HepG2 (cell line): ENCODE data around the gene FMNL2. TPM values are rescaled to one million over a fixed set of nuclear protein-coding genes. Genes with fewer than 3 reads are reported as not detected.

Experiments
- ATAC-seq: fragments of 200-7000 bp; cut with Tn5 transposase; 3 replicates; pipeline ENCODE4 v1.9.1; 2020; ENCODE audit warnings: mild to moderate bottlenecking, moderate library complexity
- BruUV-seq: library from RNA; stranded (reverse); fragments of 400-500 nt; replicated peaks from 2 replicates; lab custom pipeline; 2021; lab: Mats Ljungman, UMichigan
- CTCF ChIA-PET: fragments of 300-600 bp; formaldehyde crosslinking; extraction: SDS; loops from one replicate; lab custom pipeline; 2021; ENCODE audit warnings: low total read pairs, inconsistent platforms, low intra/inter-chr PET ratio; lab: Yijun Ruan, JAX
- POLR2A ChIA-PET: fragments of 350-600 bp; sonication (Branson Sonifier 250); formaldehyde crosslinking; loops from one replicate; lab custom pipeline; 2020; ENCODE audit warnings: antibody characterized with exemption, inconsistent platforms; lab: Yijun Ruan, JAX
- DNase-seq: peaks from one replicate; pipeline ENCODE4 v3.0.0-alpha.2; 2015; ENCODE audit warnings: low spot score
- FAIRE-seq: peaks from 3 replicates; lab custom pipeline; 2011; peaks lifted over from hg19 to GRCh38; lab: Jason Lieb, UNC
- H2AFZ ChIP-seq: one replicate; pipeline ENCODE4 v1.6.1; 2011; ENCODE audit warnings: low read length, inconsistent platforms
- H3K27ac ChIP-seq: fragments of 300-600 bp; 3 replicates; pipeline ENCODE4 v1.8.0; 2011; ENCODE audit warnings: mixed run types, mild to moderate bottlenecking, mixed read lengths, low read length, inconsistent platforms; ENCODE audit not compliant: insufficient read depth; ENCODE audit errors: extremely low read length
- H3K27me3 ChIP-seq, 2 experiments: fragments of 200-600 bp in 1 of 2; 2 replicates in 1 of 2; 3 replicates in 1 of 2; pipeline versions ENCODE4 v1.6.0 to v1.8.0; 2011; ENCODE audit warnings: low read length in 2 of 2, mild to moderate bottlenecking in 2 of 2, moderate library complexity in 2 of 2, inconsistent platforms in 1 of 2; ENCODE audit not compliant: insufficient read depth in 2 of 2, control insufficient read depth in 1 of 2
- H3K36me3 ChIP-seq, 2 experiments: fragments of 200-600 bp in 1 of 2; replicated peaks in 1 of 2; 2 replicates in 1 of 2; 3 replicates in 1 of 2; pipeline versions ENCODE4 v1.5.1 to v1.8.0; 2011; ENCODE audit warnings: low read length in 2 of 2, inconsistent platforms in 1 of 2; ENCODE audit not compliant: insufficient read depth in 2 of 2, control insufficient read depth in 1 of 2
- H3K4me1 ChIP-seq: 2 replicates; pipeline ENCODE4 v1.5.1; 2012; ENCODE audit warnings: low read length, inconsistent platforms; ENCODE audit not compliant: insufficient read depth
- H3K4me2 ChIP-seq: 2 replicates; pipeline ENCODE4 v1.6.0; 2011; ENCODE audit warnings: low read depth, low read length, inconsistent platforms
- H3K4me3 ChIP-seq, 3 experiments: fragments of 200-600 bp in 1 of 3; sonication (generic), shearing (Covaris generic) in 1 of 3; replicated peaks in 1 of 3; 2 replicates each; pipeline ENCODE4 v1.5.1; 2011 to 2016; ENCODE audit warnings: low read length in 3 of 3, inconsistent platforms in 2 of 3, low read depth in 2 of 3, mild to moderate bottlenecking in 2 of 3, control low read depth in 1 of 3, mixed read lengths in 1 of 3; ENCODE audit not compliant: insufficient read depth in 1 of 3
- H3K79me2 ChIP-seq: one replicate; pipeline ENCODE4 v1.6.1; 2011; ENCODE audit warnings: low read length, inconsistent platforms; ENCODE audit not compliant: insufficient read depth
- H3K9ac ChIP-seq: 2 replicates; pipeline ENCODE4 v1.6.0; 2011; ENCODE audit warnings: mild to moderate bottlenecking, low read depth, low read length, inconsistent platforms; ENCODE audit not compliant: insufficient read depth
- H3K9me3 ChIP-seq: 2 replicates; pipeline ENCODE4 v1.5.1; 2012; ENCODE audit warnings: mild to moderate bottlenecking, low read length
- H4K20me1 ChIP-seq: 2 replicates; pipeline ENCODE4 v1.6.0; 2011; ENCODE audit warnings: inconsistent platforms, mild to moderate bottlenecking, low read length, moderate library complexity; ENCODE audit not compliant: insufficient read depth
- CEBPG ChIP-seq: IDR thresholded peaks from 2 replicates; pipeline ENCODE4 v1.6.1; 2016
- GMEB2 ChIP-seq: IDR thresholded peaks from 2 replicates; pipeline ENCODE4 v1.6.1; 2016; ENCODE audit warnings: missing biosample characterization, missing genetic modification reagents, low read depth
- NFIB ChIP-seq: sonication (generic); formaldehyde crosslinking; IDR thresholded peaks from 2 replicates; pipeline ENCODE4 v1.9.0; 2021; ENCODE audit warnings: missing genetic modification reagents, mild to moderate bottlenecking, borderline replicate concordance
- PITX1 ChIP-seq: sonication (generic); formaldehyde crosslinking; IDR thresholded peaks from 2 replicates; pipeline ENCODE4 v1.5.1; 2020; ENCODE audit warnings: mild to moderate bottlenecking, missing genetic modification reagents
- REPIN1 ChIP-seq: sonication (generic); formaldehyde crosslinking; IDR thresholded peaks from 2 replicates; pipeline ENCODE4 v1.8.0; 2022; ENCODE audit warnings: missing genetic modification reagents, low read depth, mild to moderate bottlenecking, borderline replicate concordance
- TERF1 ChIP-seq: sonication (generic); formaldehyde crosslinking; IDR thresholded peaks from 2 replicates; pipeline ENCODE4 v1.8.0; 2022; ENCODE audit warnings: mild to moderate bottlenecking, missing genetic modification reagents, moderate library complexity
- XBP1 ChIP-seq: sonication (generic); formaldehyde crosslinking; IDR thresholded peaks from 2 replicates; pipeline ENCODE4 v1.5.0; 2020; ENCODE audit warnings: missing genetic modification reagents
- ZBTB40 ChIP-seq, 2 experiments: fragments of 450-650 bp in 1 of 2; sonication (generic) in 1 of 2; formaldehyde crosslinking in 1 of 2; IDR thresholded peaks; 2 replicates each; pipeline versions ENCODE4 v1.6.1 to v1.8.0; 2016 to 2022; ENCODE audit warnings: antibody characterized with exemption in 1 of 2, mild to moderate bottlenecking in 1 of 2, missing genetic modification reagents in 1 of 2
- ZGPAT ChIP-seq: IDR thresholded peaks from 2 replicates; pipeline ENCODE4 v1.6.1; 2016; ENCODE audit warnings: mild to moderate bottlenecking
- ZNF839 ChIP-seq: sonication (generic); formaldehyde crosslinking; IDR thresholded peaks from 2 replicates; pipeline ENCODE4 v1.4.0; 2020; ENCODE audit warnings: missing genetic modification reagents, mild to moderate bottlenecking, borderline replicate concordance
- WGBS: methylation state at CpG from one replicate; pipeline ENCODE4 v1.1.6; 2017; ENCODE audit warnings: low lambda C conversion rate; 5-methylcytosine and 5-hydroxymethylcytosine counted together
- in situ Hi-C: cut with HindIII; loops from 2 replicates; pipeline ENCODE4 v1.10.0; 2017; ENCODE audit warnings: low pct_unique_long_range_greater_than_20kb; ENCODE audit not compliant: extremely low pct_ligation_motif_present
- intact Hi-C: fragments of 100-400 bp; cut with micrococcal nuclease; formaldehyde crosslinking; loops from one replicate; pipeline ENCODE4 v1.10.0; 2022; ENCODE audit not compliant: unreplicated experiment
- polyA plus RNA-seq, 8 experiments: library from polyadenylated mRNA; depleted of rRNA in 3 of 8; stranded (reverse) in 7 of 8; unstranded in 1 of 8; fragments of >200 nt; fragmentation: Illumina TruSeq in 4 of 8; extraction: Trizol in 4 of 8; gene quantifications; 2 replicates each; pipeline versions ENCODE4 v1.2.1 to v1.2.3, GENCODE V29; 2011 to 2016; ENCODE audit warnings: low read depth in 4 of 8, missing spikeins in 1 of 8, mixed read lengths in 1 of 8; ENCODE audit not compliant: insufficient read depth in 1 of 8
- total RNA-seq, 5 experiments: library from RNA; depleted of rRNA; stranded (reverse); fragments of >200 nt; fragmentation: Illumina TruSeq; extraction: Trizol; gene quantifications; 2 replicates each; pipeline ENCODE4 v1.2.3, GENCODE V29; 2016; ENCODE audit warnings: low read depth in 1 of 5

Gene FMNL2
- total and polyA plus RNA-seq, 2 of the 13 experiments (the other 11 are each of a cell fraction or from before 2014, with no cell fraction given) = 66.5 to 67.7 TPM

GRCh38 chr2:152504618-152505017 is 169.6 kb downstream of the FMNL2 start:
- CTCF ChIA-PET = no interaction called here
- 96% methylated on average over 3 of the region's 3 CpGs for WGBS
- in situ Hi-C loops (no loop called here), intact Hi-C loops (no loop called here)
- Histone ChIP-seq H3K9ac (no peak overlapping the region), H3K27ac (no peak overlapping the region), H2AFZ (no peak overlapping the region), H3K4me2 (no peak overlapping the region), H3K36me3 (no peaks in the 10 kb centered on the region; a peak in 1 of 5 replicates), H3K27me3 (no peaks in the 10 kb centered on the region), H3K79me2 (peaks cover 95% of the 10 kb centered on the region), H3K4me3 (no peak overlapping the region), H4K20me1 (peaks cover 10% of the 10 kb centered on the region; the same call in 1 of the 2 replicates), H3K4me1 (peaks cover 56% of the 10 kb centered on the region), H3K9me3 (no peaks in the 10 kb centered on the region)
- POLR2A ChIA-PET = no interaction called here
- FAIRE-seq = no peak
- no TSS peak for BruUV-seq
- no peak for DNase-seq
- ATAC-seq = no peak
- TF ChIP-seq PITX1 (CRISPR knock-in tag) (no peak), XBP1 (no peak), ZGPAT (no peak), CEBPG (no peak), ZNF839 (CRISPR knock-in tag) (no peak), TERF1 (no peak), REPIN1 (no peak), GMEB2 (CRISPR knock-in tag) (no peak), NFIB (CRISPR knock-in tag) (no peak), ZBTB40 (IDR thresholded peaks at IDR 0.05) (no peak), ZBTB40 (CRISPR knock-in tag; IDR thresholded peaks at IDR 0.05) (no peak)
